Mononuclear cell (primary cell): Measurements from ENCODE around the gene RGS9BP. TPM values are rescaled to one million over a fixed set of nuclear protein-coding genes. Genes with fewer than 3 reads are reported as not detected.
"Not testable (repeated sequence)": the region's sequence is repeated elsewhere in the genome, so short reads cannot be mapped to it uniquely, and the experiment has no call there.

Source experiments
- H3K27me3 ChIP-seq: 2 replicates; pipeline ENCODE4 v1.6.0; 2011; ENCODE audit warnings: low read length, control low read depth; ENCODE audit not compliant: insufficient read depth
- H3K4me1 ChIP-seq: 2 replicates; pipeline ENCODE4 v1.5.1; 2011; ENCODE audit warnings: mild to moderate bottlenecking, low read length, control low read depth; ENCODE audit not compliant: insufficient read depth
- H3K4me3 ChIP-seq: 2 replicates; pipeline ENCODE4 v1.5.1; 2011; ENCODE audit warnings: mild to moderate bottlenecking, low read length, moderate library complexity
- H3K9me3 ChIP-seq: 2 replicates; pipeline ENCODE4 v1.5.1; 2011; ENCODE audit warnings: low read depth, mild to moderate bottlenecking, control low read depth, low read length
- total RNA-seq: library from RNA; depleted of rRNA; stranded (reverse); fragments of >200 nt; gene quantifications from one replicate; pipeline ENCODE4 v1.2.3, GENCODE V29; 2012

RGS9BP gene
- total RNA-seq, 1 donor = 0.10 TPM

- Histone ChIP-seq H3K27me3 (peaks cover 15% of the 10 kb centered on the region), H3K4me1 (peaks cover 36% of the 10 kb centered on the region), H3K4me3 (no peak overlapping the region), H3K9me3 (no peaks in the 10 kb centered on the region)
Observed at GRCh38 chr19:32677657-32678056, 2.0 kb downstream of the RGS9BP start.

DNA sequence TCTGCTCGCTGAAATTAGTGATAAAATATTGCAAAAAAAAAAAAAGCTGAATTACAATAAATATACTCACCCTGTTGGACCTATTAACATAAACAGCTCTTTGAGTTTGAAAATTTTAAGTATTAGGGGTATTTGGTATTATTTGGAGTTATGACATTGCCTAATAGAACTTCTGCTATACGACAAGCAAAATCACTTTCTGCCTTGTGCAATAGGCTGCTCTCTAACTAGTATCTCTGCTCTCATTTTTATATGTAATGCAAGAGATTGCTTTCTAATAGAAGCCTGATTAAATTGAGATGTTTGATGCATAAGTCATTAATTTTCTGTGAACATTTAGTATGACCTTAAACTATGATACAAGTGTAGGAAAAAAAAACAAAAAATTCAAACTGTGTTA, 5.3 kb downstream of the RGS9BP start:
- H3K4me3 ChIP-seq = no peak overlapping the region
- peaks cover 11% of the 10 kb centered on the region for H3K4me1 ChIP-seq
- peaks cover 15% of the 10 kb centered on the region for H3K27me3 ChIP-seq
- no peaks in the 10 kb centered on the region for H3K9me3 ChIP-seq

DNA sequence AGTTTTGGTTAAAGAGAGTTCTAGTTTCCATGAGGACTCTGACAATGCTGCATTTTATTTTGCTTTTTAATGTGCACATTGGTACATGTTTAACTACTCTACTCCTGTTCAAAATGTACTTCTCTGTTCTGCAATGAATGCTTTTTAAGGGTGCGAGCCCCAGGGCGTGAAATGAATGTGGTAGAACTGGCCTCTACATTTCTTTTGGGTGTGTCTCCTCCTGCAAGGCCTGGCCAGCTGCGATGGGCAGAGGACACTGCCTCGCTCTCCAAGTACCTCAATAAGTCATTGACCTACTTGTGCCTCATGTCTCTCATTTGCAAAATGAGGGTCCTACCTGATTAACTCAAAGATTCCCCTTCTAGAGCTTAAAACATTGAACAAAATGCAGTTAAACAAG, 6.7 kb downstream of the RGS9BP start:
- Histone ChIP-seq H3K4me1 (no peaks in the 10 kb centered on the region), H3K27me3 (peaks cover 7% of the 10 kb centered on the region), H3K4me3 (no peak overlapping the region), H3K9me3 (no peaks in the 10 kb centered on the region)

- H3K9me3 ChIP-seq = no peaks in the 10 kb centered on the region
- no peaks in the 10 kb centered on the region for H3K27me3 ChIP-seq
- H3K4me1 ChIP-seq = peaks cover 19% of the 10 kb centered on the region
- H3K4me3 ChIP-seq = no peak overlapping the region
Observed at GRCh38 chr19:32686847-32687475, 11.3 kb downstream of the RGS9BP start.

GRCh38 chr19:32687681-32688080, 12.0 kb downstream of the RGS9BP start:
- H3K27me3 ChIP-seq = no peaks in the 10 kb centered on the region
- H3K4me3 ChIP-seq = no peak overlapping the region
- H3K4me1 ChIP-seq = peaks cover 25% of the 10 kb centered on the region
- H3K9me3 ChIP-seq = no peaks in the 10 kb centered on the region

GRCh38 chr19:32688311-32688710, 12.7 kb downstream of the RGS9BP start:
- Histone ChIP-seq H3K4me1 (peaks cover 31% of the 10 kb centered on the region), H3K27me3 (no peaks in the 10 kb centered on the region), H3K4me3 (no peak overlapping the region), H3K9me3 (no peaks in the 10 kb centered on the region)

DNA sequence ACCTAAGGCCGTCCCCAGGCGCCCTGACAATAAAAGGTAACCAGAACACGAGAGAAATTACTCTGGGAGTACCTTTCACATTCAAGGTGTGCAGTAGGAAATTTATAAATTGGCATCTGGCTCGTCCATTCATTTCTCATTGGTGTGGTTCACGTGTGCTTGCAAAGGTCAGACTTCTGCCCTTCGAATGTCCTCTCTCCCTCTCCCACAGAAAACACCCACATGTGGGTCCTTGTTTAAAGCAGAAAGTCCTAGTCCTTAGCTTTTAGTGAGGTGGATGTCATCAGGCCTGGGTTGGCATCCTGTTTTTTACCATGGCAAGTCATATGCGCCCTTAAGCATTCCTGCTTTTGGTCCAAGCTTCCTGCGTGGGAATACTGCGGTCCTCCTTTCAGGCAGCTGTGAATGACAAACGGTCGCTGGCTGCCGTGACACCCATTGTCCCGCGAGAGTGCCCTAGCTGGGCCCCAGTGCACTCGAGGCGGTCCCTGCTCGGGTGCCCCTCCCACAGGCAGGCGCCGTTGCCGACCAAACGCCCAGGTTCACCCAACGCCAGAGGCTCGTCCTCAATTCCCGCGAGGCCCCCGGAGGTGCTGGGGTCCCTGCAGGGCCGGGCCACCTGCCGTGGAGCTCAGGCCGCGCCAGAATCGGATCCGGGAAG, 15.8 kb downstream of the RGS9BP start, which contains the start of gene NUDT19:
TSS of gene NUDT19 (plus strand) at position 531 of the 661 bp plus-strand sequence. CDS start 140 bp downstream, outside the sequence.
- no peaks in the 10 kb centered on the region for H3K9me3 ChIP-seq
- no peaks in the 10 kb centered on the region for H3K27me3 ChIP-seq
- peak within 1 kb of the TSS; percentile 58 for H3K4me3 ChIP-seq
- peaks cover 62% of the 10 kb centered on the region for H3K4me1 ChIP-seq

DNA sequence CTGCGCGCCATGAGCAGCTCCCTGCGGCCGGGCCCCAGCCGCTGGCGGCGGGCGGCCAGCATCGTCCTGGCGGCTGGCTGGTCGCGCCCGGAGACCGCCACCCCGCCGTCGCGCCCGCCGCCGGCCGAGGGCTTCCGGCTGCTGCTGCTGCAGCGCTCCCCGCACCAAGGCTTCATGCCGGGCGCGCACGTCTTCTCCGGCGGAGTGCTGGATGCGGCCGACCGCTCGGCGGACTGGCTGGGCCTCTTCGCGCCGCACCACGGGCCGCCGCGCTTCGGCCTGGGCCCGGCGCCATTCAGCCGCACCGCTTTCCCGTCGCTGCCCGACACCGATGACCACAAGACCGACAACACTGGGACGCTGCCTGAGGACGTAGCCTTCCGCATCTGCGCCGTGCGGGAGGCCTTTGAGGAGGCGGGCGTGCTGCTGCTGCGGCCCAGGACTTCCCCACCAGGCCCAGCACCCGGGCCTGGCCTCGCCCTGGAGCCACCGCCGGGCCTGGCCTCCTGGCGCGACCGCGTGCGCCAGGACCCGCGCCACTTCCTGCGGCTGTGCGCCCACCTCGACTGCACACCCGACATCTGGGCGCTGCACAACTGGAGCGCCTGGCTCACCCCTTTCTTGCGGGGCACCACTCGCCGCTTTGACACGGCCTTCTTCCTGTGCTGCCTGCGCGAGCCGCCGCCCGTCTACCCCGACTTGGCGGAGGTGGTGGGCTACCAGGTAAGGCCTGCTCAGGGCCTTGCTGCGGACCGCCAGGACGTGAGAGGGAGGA, 16.5 kb downstream of the RGS9BP start:
- Histone ChIP-seq H3K27me3 (no peaks in the 10 kb centered on the region), H3K4me1 (peaks cover 70% of the 10 kb centered on the region), H3K9me3 (no peaks in the 10 kb centered on the region), H3K4me3 (peak overlapping the region; percentile 58)

DNA sequence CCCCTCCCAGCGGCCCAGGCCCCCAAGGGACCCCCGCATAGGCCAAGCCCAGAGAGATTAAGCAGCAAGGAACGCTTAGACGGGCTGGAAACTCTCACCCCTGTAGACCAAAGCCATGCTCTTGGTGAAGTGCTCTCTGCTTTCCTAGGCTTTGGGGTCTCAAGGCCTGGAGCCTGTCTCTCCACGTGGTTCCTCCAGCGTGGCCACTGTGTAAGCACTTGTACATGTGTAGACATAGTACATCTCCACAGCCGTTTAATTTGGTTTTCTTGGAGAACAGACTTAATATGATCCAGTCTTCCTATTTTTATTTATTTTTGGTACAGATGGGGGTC, 17.0 kb downstream of the RGS9BP start:
- no peaks in the 10 kb centered on the region for H3K9me3 ChIP-seq

GRCh38 chr19:32693151-32694108, 17.8 kb downstream of the RGS9BP start:
- Histone ChIP-seq H3K4me1 (peaks cover 71% of the 10 kb centered on the region), H3K4me3 (peak overlapping the region; percentile 58)
- H3K9me3 ChIP-seq, H3K27me3 ChIP-seq: not testable (repeated sequence)

More for the DNA sequence above, 17.0 kb downstream of the RGS9BP start:
- peak overlapping the region; percentile 58 for H3K4me3 ChIP-seq
- H3K27me3 ChIP-seq = no peaks in the 10 kb centered on the region
- peaks cover 71% of the 10 kb centered on the region for H3K4me1 ChIP-seq

DNA sequence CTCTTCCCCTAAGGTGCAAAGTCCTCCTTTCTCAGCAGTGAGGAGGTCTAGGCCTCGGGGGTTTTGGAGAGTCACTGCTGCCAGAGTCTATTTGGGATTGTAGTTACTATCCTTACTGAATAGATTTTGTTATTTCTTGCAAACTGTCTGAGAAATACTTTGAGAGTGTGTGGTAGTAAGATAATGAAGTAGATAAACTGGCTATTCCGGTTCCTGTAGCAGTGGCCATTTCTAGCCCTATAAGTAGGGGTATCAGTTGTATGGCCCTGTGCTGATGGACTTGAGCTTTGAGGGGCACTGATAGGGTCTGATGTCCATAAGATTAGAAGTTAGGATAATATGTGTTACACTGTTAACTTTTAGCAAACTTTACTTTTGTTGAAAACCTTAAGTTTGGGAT, 18.7 kb downstream of the RGS9BP start:
- H3K4me1 ChIP-seq = peaks cover 71% of the 10 kb centered on the region
- H3K4me3 ChIP-seq, H3K27me3 ChIP-seq, H3K9me3 ChIP-seq: not testable (repeated sequence)

DNA sequence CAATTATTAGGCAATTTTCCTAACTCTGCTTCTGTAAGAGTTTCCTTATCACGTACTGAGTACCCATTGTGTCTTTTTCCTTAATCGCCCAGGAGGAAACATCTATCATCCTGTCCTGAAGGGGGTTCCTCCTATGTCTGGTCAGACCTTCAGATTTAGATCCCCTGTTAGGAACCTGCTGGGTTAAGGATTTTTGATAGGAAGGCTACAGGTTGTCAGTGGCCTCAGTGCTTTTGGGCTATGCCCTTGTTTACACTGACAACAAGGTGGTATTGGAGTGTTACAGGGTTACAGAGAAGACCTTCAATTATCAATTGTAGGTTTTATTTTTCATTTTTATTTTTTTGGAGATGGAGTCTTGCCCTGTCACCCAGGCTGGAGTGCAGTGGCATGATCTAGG, 19.2 kb downstream of the RGS9BP start:
- peaks cover 68% of the 10 kb centered on the region for H3K4me1 ChIP-seq
- not testable (repeated sequence) for H3K27me3 ChIP-seq, H3K4me3 ChIP-seq, H3K9me3 ChIP-seq

DNA sequence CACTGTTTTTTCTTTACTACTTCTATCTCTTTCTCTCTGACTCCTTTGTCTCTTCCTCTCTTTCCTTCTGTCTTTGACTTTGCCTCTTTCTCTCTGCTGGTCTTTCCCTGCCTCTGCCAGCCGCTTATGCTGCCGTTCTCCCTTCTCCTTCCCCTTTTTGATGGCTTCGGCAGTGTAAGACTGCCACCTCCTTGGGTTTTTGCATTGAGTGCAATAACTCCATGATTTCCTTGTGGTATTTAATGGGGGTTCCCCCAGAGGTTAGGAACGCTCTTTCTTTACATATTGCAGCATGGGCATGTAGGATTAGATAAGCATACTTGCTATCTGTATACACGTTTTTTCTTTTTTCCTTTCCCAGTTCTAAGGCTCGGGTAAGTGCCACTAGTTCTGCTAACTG, 19.9 kb downstream of the RGS9BP start:
- H3K9me3 ChIP-seq, H3K4me3 ChIP-seq, H3K27me3 ChIP-seq: not testable (repeated sequence)
- H3K4me1 ChIP-seq = peaks cover 64% of the 10 kb centered on the region

DNA sequence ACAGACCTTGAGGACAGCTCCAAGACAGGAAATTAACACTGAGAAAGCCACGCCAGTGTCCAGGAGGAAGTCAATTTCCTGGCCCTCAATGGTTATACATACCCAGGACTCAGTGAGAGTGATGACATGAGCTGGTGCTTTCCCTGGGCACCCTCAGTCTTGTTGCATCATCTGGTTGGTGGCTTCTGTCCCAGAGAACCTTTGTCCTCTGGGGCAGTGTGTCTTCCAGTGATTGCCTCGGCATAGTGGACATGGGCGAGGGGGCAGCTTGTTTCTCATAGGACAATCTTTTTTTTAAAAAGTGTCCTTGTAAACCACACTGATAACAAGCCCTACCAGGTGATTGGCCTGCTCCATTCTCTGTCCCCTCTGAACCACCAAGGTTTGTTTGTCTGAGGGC, 21.1 kb downstream of the RGS9BP start:
- H3K4me1 ChIP-seq = peaks cover 52% of the 10 kb centered on the region
- H3K27me3 ChIP-seq, H3K4me3 ChIP-seq, H3K9me3 ChIP-seq: not testable (repeated sequence)

- H3K4me3 ChIP-seq, H3K9me3 ChIP-seq, H3K27me3 ChIP-seq: not testable (repeated sequence)
- peaks cover 21% of the 10 kb centered on the region for H3K4me1 ChIP-seq
Observed at GRCh38 chr19:32700129-32700528, 24.5 kb downstream of the RGS9BP start.
